DND-41 (cell line): ENCODE data around the gene DYNLL2.

Experiments used
- EZH2 ChIP-seq: IDR thresholded peaks from 3 replicates; pipeline ENCODE4 v1.6.1; 2012; ENCODE audit warnings: borderline replicate concordance, low read depth, mild to moderate bottlenecking, moderate library complexity, low read length, inconsistent platforms; ENCODE audit not compliant: severe bottlenecking
- TF ChIP-seq, protein P1 (sequence below): IDR thresholded peaks from 2 replicates; pipeline ENCODE4 v1.5.1; 2012; ENCODE audit warnings: borderline replicate concordance, low read length, moderate library complexity, mild to moderate bottlenecking; ENCODE audit not compliant: poor library complexity, severe bottlenecking; ENCODE audit errors: extremely low read depth

DNA sequence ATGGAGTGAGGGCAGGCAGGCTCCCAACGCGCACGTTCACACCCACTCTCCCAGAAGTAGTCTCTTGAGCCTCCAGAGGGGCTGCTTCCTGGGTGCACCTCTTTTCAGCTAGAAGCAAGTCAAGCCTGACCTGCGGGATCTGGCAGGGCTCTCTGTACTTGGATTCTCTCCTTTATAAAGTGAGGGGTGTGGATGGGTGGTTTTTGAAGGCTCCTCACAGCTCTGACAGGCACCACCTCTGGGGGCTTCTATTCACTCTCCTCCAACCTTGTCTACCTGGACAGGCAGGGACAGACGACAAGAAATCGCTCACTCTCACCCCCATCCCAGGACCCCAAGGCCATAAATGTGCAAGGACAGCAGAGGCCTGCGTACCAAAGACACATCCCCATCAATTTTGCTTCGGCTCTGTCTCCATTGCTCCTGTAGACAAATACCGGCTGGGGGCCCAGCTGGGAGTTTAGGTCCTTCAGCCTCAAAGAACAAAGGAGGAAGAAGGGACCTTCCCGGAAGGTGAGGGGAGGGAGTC lies 814 bp upstream of the DYNLL2 start:
- TF ChIP-seq, protein P1, sequence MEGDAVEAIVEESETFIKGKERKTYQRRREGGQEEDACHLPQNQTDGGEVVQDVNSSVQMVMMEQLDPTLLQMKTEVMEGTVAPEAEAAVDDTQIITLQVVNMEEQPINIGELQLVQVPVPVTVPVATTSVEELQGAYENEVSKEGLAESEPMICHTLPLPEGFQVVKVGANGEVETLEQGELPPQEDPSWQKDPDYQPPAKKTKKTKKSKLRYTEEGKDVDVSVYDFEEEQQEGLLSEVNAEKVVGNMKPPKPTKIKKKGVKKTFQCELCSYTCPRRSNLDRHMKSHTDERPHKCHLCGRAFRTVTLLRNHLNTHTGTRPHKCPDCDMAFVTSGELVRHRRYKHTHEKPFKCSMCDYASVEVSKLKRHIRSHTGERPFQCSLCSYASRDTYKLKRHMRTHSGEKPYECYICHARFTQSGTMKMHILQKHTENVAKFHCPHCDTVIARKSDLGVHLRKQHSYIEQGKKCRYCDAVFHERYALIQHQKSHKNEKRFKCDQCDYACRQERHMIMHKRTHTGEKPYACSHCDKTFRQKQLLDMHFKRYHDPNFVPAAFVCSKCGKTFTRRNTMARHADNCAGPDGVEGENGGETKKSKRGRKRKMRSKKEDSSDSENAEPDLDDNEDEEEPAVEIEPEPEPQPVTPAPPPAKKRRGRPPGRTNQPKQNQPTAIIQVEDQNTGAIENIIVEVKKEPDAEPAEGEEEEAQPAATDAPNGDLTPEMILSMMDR = no peak
- TF ChIP-seq EZH2 = no peak
